PC-9 (cell line): ENCODE measurements around the gene CPVL.

Experiments
- EZH2 ChIP-seq: fragments of 200-600 bp; sonication (generic); IDR thresholded peaks from 2 replicates; pipeline ENCODE4 v1.8.0; 2017; ENCODE audit warnings: antibody characterized with exemption, low read depth
- TF ChIP-seq, protein P1 (sequence below): fragments of 200-600 bp; sonication (generic); conservative IDR thresholded peaks from 2 replicates; pipeline ENCODE4 v1.6.1; 2017; ENCODE audit warnings: mixed run types, antibody characterized with exemption, mild to moderate bottlenecking, moderate library complexity

DNA sequence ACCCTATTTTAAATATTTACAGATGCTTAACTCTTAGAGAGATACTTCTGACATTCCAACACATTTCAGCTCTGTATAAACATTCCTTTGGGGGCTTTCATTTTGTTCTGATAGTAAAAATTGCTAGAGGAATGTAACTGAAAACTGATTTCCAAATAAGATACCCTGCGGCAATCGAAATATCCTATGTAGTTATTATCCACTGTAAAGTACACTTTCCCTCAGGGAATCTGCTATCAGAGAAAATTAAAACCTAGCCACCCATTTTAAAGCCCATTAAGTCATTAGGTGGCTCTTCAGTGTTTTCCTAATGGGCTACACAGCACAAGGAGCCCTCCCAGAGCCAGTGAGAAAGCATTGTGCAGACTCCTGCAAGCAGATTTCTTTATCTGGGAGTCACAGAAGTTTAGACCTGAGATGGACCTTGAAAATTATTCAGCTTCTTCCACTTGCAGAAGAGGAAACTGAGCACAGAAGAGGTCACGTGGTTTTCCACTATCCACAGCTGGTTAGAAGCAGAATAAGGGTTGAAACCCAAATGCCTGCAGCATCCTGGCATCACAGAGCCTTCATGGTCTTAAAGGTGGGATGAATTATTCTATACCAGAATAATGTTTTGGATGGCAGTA lies 12.6 kb upstream of the CPVL start:
- TF ChIP-seq, protein P1, sequence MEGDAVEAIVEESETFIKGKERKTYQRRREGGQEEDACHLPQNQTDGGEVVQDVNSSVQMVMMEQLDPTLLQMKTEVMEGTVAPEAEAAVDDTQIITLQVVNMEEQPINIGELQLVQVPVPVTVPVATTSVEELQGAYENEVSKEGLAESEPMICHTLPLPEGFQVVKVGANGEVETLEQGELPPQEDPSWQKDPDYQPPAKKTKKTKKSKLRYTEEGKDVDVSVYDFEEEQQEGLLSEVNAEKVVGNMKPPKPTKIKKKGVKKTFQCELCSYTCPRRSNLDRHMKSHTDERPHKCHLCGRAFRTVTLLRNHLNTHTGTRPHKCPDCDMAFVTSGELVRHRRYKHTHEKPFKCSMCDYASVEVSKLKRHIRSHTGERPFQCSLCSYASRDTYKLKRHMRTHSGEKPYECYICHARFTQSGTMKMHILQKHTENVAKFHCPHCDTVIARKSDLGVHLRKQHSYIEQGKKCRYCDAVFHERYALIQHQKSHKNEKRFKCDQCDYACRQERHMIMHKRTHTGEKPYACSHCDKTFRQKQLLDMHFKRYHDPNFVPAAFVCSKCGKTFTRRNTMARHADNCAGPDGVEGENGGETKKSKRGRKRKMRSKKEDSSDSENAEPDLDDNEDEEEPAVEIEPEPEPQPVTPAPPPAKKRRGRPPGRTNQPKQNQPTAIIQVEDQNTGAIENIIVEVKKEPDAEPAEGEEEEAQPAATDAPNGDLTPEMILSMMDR, result no peak
- no peak for TF ChIP-seq EZH2
